HG02973 (cell line): ENCODE results near the gene PRKCE.
A peak's percentile ranks its signal among the peaks of the same experiment; 100 is the strongest.

ENCODE experiments used
- ATAC-seq: cut with Tn5 transposase; IDR thresholded peaks from one replicate; pipeline ENCODE4 v1.9.1; 2021; ENCODE audit warnings: moderate library complexity; ENCODE audit not compliant: unreplicated experiment

The PRKCE gene

GRCh38 chr2:46173030-46173429 is 521.6 kb downstream of the PRKCE start:
- ATAC-seq = no peak

GRCh38 chr2:46173636-46174250 is 522.3 kb downstream of the PRKCE start:
- no peak for ATAC-seq

- ATAC-seq = no peak
These were observed 523.1 kb downstream of the PRKCE start for GRCh38 chr2:46174345-46175170.

GRCh38 chr2:46175419-46175818 is 523.9 kb downstream of the PRKCE start:
- no peak for ATAC-seq

- no peak for ATAC-seq
These were observed 526.1 kb downstream of the PRKCE start for GRCh38 chr2:46177461-46178089.

- ATAC-seq = peak; percentile 72
These were observed 527.7 kb downstream of the PRKCE start for GRCh38 chr2:46179037-46179621.

- no peak for ATAC-seq
These were observed 528.7 kb downstream of the PRKCE start for GRCh38 chr2:46180189-46180588.

- ATAC-seq = no peak
These were observed 529.8 kb downstream of the PRKCE start for GRCh38 chr2:46181306-46181705.

GRCh38 chr2:46181789-46182530 is 530.5 kb downstream of the PRKCE start:
- ATAC-seq = no peak

- no peak for ATAC-seq
These were observed 532.0 kb downstream of the PRKCE start for GRCh38 chr2:46183426-46183825.

- ATAC-seq = no peak
These were observed 533.5 kb downstream of the PRKCE start for GRCh38 chr2:46184794-46185583.

GRCh38 chr2:46187112-46187618 is 535.7 kb downstream of the PRKCE start:
- ATAC-seq = peak; percentile 77

GRCh38 chr2:46188041-46188716 is 536.7 kb downstream of the PRKCE start:
- ATAC-seq = no peak

GRCh38 chr2:46193356-46193755 is 541.9 kb downstream of the PRKCE start:
- ATAC-seq = no peak

- ATAC-seq = no peak
These were observed 542.4 kb downstream of the PRKCE start for GRCh38 chr2:46193855-46194254.

GRCh38 chr2:46194856-46195255 is 543.4 kb downstream of the PRKCE start:
- no peak for ATAC-seq

GRCh38 chr2:46195819-46196218 is 544.3 kb downstream of the PRKCE start:
- no peak for ATAC-seq

- ATAC-seq = no peak
These were observed 545.5 kb downstream of the PRKCE start for GRCh38 chr2:46196871-46197462.

GRCh38 chr2:46197672-46198071 is 546.2 kb downstream of the PRKCE start:
- no peak for ATAC-seq
